ENCODE data around the gene PALLD. TPM values are rescaled to one million over a fixed set of nuclear protein-coding genes. Genes with fewer than 3 reads are reported as not detected.

Gene PALLD
- total RNA-seq, 1 experiment from 2014 or later = 166 TPM

- TF ChIP-seq EZH2phosphoT487 (IDR thresholded peaks at IDR 0.05; ENCODE audit: borderline replicate concordance) (no peak), RAD21 (IDR thresholded peaks at IDR 0.05; ENCODE audit: low read depth) (no peak)
These were observed 126.6 kb downstream of the PALLD start (continued) for GRCh38 chr4:168623484-168623883.

GRCh38 chr4:168628251-168628650 is 131.4 kb downstream of the PALLD start:
- Histone ChIP-seq H3K9me2 (ENCODE audit: insufficient read depth) (no peaks in the 10 kb centered on the region), H3K4me3 (replicated peaks in 1 of 2; ENCODE audit: low read depth in 1 of 2, low read length in 2 of 2) (no peak overlapping the region), H2AFZ (ENCODE audit: low read depth, low read length, poor library complexity, severe bottlenecking) (no peak overlapping the region), H3K4me2 (ENCODE audit: low read length) (no peak overlapping the region), H3K27me3 (ENCODE audit: insufficient read depth, low read length) (no peaks in the 10 kb centered on the region), H3K79me2 (ENCODE audit: insufficient read depth, low read length) (peaks cover 16% of the 10 kb centered on the region), H3K9ac (ENCODE audit: low read length) (no peak overlapping the region), H3K36me3 (ENCODE audit: control insufficient read depth in 1 of 2, insufficient read depth in 2 of 2, low read length in 2 of 2) (no peaks in the 10 kb centered on the region), H3K4me1 (ENCODE audit: control insufficient read depth in 1 of 2, insufficient read depth in 2 of 2, low read length in 2 of 2) (peaks cover 38 to 41% of the 10 kb centered on the region in 2 experiments), H4K20me1 (ENCODE audit: insufficient read depth) (no peaks in the 10 kb centered on the region), H3K9me3 (ENCODE audit: control insufficient read depth in 1 of 2, insufficient read depth in 1 of 2, low read depth in 1 of 2, low read length in 2 of 2) (no peaks in the 10 kb centered on the region), H3K27ac (ENCODE audit: low read depth, low read length) (peak overlapping the region; percentile 94; the same call in 1 of the 2 replicates)
- RAD21 ChIA-PET (ENCODE audit: low non-redundant PET in 1 of 2, low total read pairs in 2 of 2, uncharacterized antibody in 2 of 2, unreplicated experiment in 2 of 2) = no interaction called here
- POLR2A ChIA-PET = no interaction called here
- no peak for DNase-seq (ENCODE audit: low read depth, low spot score)
- TF ChIP-seq ZFX (IDR thresholded peaks at IDR 0.05) (no peak), POLR2AphosphoS5 (IDR thresholded peaks at IDR 0.05; ENCODE audit: low read depth, low read length) (no peak), SP1 (IDR thresholded peaks at IDR 0.05; ENCODE audit: low read depth) (no peak), MAX (IDR thresholded peaks at IDR 0.05) (no peak), EZH2 (IDR thresholded peaks at IDR 0.05) (no peak), CEBPB (IDR thresholded peaks at IDR 0.05; ENCODE audit: low read depth) (no peak)
- no TSS peak for BruUV-seq (replicated peaks)
- CTCF ChIA-PET = no interaction called here
- ATAC-seq = no peak
- intact Hi-C loops (cut with micrococcal nuclease) = no loop called here

- Histone ChIP-seq H3K9me3 (ENCODE audit: control insufficient read depth in 1 of 2, insufficient read depth in 1 of 2, low read depth in 1 of 2, low read length in 2 of 2) (no peaks in the 10 kb centered on the region), H3K27me3 (ENCODE audit: insufficient read depth, low read length) (no peaks in the 10 kb centered on the region), H3K36me3 (ENCODE audit: control insufficient read depth in 1 of 2, insufficient read depth in 2 of 2, low read length in 2 of 2) (no peaks in the 10 kb centered on the region), H3K9me2 (ENCODE audit: insufficient read depth) (no peaks in the 10 kb centered on the region), H3K4me1 (ENCODE audit: control insufficient read depth in 1 of 2, insufficient read depth in 2 of 2, low read length in 2 of 2) (peaks cover 51% of the 10 kb centered on the region in 2 experiments), H3K4me3 (replicated peaks in 1 of 2; ENCODE audit: low read depth in 1 of 2, low read length in 2 of 2) (no peak overlapping the region), H3K27ac (ENCODE audit: low read depth, low read length) (peak overlapping the region; percentile 94), H3K4me2 (ENCODE audit: low read length) (peak overlapping the region; percentile 96), H2AFZ (ENCODE audit: low read depth, low read length, poor library complexity, severe bottlenecking) (no peak overlapping the region), H4K20me1 (ENCODE audit: insufficient read depth) (no peaks in the 10 kb centered on the region), H3K79me2 (ENCODE audit: insufficient read depth, low read length) (peaks cover 30% of the 10 kb centered on the region), H3K9ac (ENCODE audit: low read length) (peak overlapping the region; percentile 74)
- BruUV-seq (replicated peaks) = no TSS peak
- ATAC-seq (no peak), DNase-seq (ENCODE audit: low read depth, low spot score) (no peak)
- ChIA-PET POLR2A (no interaction called here), RAD21 (ENCODE audit: low non-redundant PET in 1 of 2, low total read pairs in 2 of 2, uncharacterized antibody in 2 of 2, unreplicated experiment in 2 of 2) (interaction anchor here in 1 of 2 experiments (0.7 kb wide), 1 partner anchor 114 kb away, joined by 3 read pairs; no protein-coding TSS in a partner anchor), CTCF (no interaction called here)
- intact Hi-C loops (cut with micrococcal nuclease) = no loop called here
- no peak for TF ChIP-seq ZNF274 (IDR thresholded peaks at IDR 0.05; ENCODE audit: low read depth, low read length)
- TF ChIP-seq JUND (IDR thresholded peaks at IDR 0.05) = no peak
- TF ChIP-seq EGR1 (IDR thresholded peaks at IDR 0.05; ENCODE audit: low read depth) = no peak
- TF ChIP-seq TCF7L2 (IDR thresholded peaks at IDR 0.05; ENCODE audit: borderline replicate concordance, extremely low read depth, insufficient read depth, insufficient read length) = no peak
These were observed 132.7 kb downstream of the PALLD start for GRCh38 chr4:168629566-168629965.
